RPMI7951 (cell line): ENCODE data around the gene AGXT2. TPM values are rescaled to one million over a fixed set of nuclear protein-coding genes. Genes with fewer than 3 reads are reported as not detected.

Source experiments
- DNase-seq: peaks from one replicate; pipeline ENCODE4 v3.0.0-alpha.2; 2012; ENCODE audit warnings: low read depth
- total RNA-seq: library from RNA; depleted of rRNA; stranded (reverse); fragments of >200 nt; shearing (Covaris generic); gene quantifications from 2 replicates; pipeline ENCODE4 v1.2.3, GENCODE V29; 2014; rRNA removed

AGXT2 gene, protein sequence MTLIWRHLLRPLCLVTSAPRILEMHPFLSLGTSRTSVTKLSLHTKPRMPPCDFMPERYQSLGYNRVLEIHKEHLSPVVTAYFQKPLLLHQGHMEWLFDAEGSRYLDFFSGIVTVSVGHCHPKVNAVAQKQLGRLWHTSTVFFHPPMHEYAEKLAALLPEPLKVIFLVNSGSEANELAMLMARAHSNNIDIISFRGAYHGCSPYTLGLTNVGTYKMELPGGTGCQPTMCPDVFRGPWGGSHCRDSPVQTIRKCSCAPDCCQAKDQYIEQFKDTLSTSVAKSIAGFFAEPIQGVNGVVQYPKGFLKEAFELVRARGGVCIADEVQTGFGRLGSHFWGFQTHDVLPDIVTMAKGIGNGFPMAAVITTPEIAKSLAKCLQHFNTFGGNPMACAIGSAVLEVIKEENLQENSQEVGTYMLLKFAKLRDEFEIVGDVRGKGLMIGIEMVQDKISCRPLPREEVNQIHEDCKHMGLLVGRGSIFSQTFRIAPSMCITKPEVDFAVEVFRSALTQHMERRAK
- not detected in 2 replicates for total RNA-seq

DNA sequence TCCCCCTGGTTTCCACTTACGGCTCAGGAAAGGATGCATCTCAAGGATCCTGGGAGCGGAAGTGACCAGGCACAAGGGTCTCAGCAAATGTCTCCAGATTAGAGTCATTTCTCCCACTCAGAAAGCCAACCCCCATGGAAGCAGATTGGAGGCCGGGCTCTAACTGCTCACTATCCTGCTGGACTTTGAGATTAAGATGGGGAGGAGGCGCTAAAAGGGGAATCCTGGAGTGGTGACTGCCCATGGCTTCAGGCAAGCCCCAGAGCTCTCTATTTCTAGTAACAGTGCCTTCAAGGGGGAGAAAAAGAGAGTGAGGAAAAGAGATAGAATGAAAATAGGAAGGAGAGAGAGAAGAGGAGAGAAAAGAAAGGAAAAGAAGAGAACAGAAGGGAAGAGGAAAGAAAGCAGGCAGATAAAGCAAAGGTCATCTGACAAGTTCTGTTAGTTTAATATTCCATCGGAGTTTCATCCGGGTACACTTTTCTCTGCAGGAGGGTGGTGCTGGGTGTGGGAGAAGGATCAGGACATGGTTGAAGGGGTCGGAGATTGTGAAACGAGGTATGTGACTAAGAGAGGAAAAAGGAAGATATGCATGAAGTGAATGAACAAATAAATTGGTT lies at the start of gene AGXT2:
TSS of gene AGXT2 (minus strand) at position 165 of the 620 bp plus-strand sequence. CDS start at position 108, 57 bp downstream.
- DNase-seq, result no peak

DNA sequence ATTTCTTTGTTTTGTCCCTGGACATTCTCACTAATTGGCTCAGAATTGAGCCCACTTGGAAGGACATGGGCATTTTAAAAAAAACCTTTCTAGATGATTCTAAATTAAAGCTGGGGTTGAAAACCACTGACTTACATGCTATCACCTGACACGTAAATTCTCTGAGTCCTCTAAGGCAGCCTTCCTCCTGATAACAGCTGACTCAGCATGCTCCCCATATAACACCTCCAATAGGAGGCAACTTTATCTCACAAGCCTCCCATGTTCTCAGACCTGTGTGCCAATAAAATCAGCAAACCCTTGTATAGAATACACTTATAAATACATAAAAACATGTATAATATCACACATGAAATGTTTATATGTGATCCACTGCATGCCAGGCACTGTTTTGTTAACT lies 49.2 kb upstream of the AGXT2 start:
- DNase-seq, result no peak

DNA sequence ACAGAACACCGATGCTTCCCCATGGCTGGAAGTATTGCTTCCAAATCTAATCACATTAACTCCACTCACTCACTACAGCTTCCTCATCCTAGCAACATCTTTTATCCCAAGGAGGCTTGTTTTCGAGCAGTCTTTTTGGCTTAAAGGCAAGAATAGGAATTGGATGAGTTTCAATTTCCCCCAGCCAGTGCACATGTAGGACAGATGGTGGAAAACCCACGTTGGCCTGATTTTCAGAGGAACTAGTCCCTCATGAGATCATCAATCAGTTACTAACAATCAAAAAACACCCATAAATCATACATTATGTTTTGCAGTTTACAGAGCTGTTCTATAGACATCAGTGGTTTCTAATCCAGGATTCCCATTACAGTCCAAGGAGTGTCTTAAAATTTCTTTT lies 48.5 kb upstream of the AGXT2 start:
- DNase-seq, result peak; percentile 44

DNA sequence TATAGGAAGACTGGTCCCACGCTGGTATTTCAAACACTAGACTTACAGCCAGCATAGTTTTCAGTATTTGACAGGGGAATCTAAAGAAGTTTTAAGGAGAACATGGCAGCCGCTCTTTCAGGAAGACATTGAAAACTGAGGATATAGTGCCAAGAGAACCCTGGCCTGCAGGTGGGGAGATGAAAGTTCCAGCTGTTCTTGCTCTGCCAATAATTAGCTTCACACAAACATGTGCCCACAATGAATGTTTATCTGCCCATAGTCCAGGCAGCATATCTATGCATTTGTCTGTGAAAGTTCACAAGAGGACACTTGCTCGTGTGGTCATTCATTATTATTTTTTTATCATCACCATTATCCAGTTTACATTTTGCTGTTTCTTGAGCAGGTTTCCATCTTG lies 47.6 kb upstream of the AGXT2 start:
- no peak for DNase-seq

GRCh38 chr5:35094948-35095347 lies 47.2 kb upstream of the AGXT2 start:
- no peak for DNase-seq

DNA sequence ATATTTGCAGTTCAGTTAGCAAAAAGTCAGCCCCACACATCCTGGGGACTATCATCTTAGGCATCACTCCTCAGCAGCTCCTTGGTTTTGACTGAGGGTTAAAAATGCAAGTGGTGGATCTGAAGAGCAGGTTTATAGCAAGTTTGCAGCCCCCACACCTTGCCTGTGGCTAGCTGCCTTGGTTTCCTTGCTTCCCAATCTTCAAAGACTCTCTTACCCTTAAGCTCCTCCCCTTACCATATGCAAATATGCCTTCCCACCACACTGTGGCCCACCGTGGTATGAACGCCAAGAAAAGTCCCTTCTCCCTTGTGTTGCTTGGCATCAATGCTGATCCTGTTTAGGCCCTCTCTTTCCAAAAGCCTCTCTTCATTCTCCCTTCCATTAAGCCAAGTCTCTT lies 45.0 kb upstream of the AGXT2 start:
- DNase-seq, result no peak

- no peak for DNase-seq
Measured at GRCh38 chr5:35091704-35092103, 44.0 kb upstream of the AGXT2 start.

- peak; percentile 61 for DNase-seq
Measured at GRCh38 chr5:35089334-35090314, 41.9 kb upstream of the AGXT2 start.

- DNase-seq, result no peak
Measured at GRCh38 chr5:35087991-35088390, 40.2 kb upstream of the AGXT2 start.

GRCh38 chr5:35083150-35083549 lies 35.4 kb upstream of the AGXT2 start:
- DNase-seq, result no peak

DNA sequence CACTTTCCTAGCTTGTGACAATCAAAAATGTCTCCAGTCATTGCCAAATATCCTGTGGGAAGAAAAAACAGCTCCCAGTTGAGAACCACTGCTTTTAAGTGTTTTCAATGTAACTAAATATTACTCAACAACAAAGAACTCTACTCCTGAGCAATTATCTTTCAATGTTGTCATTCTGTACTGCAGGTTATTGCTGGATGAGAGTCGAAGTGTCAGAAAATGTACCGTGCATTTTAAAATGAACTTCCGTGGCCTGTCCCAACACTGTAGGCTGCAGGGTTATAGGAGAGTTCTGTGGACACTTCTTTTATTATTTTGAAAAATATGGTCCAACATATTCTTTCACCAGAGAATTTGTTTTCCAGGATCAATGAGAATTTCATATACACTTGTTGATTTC lies 34.8 kb upstream of the AGXT2 start:
- DNase-seq, result no peak

- no peak for DNase-seq
Measured at GRCh38 chr5:35081134-35081533, 33.4 kb upstream of the AGXT2 start.

DNA sequence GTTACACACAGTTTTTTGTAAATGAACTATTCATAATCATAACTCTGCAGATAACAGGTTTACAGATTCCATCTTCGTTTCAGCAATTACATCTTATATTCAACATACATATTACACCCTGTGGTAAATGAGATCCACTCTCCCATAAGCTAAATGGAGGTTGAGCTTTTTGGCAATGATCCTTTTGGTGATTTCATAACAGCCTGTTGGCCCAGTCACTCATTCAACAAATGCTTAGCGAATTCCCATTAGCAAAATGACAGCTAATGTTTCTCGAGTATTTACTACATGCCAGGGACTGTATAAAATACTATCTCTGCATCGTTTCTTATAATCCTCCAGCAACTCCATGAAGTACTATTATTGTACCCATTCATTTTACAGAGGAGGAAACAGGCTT lies 25.4 kb upstream of the AGXT2 start:
- no peak for DNase-seq

DNA sequence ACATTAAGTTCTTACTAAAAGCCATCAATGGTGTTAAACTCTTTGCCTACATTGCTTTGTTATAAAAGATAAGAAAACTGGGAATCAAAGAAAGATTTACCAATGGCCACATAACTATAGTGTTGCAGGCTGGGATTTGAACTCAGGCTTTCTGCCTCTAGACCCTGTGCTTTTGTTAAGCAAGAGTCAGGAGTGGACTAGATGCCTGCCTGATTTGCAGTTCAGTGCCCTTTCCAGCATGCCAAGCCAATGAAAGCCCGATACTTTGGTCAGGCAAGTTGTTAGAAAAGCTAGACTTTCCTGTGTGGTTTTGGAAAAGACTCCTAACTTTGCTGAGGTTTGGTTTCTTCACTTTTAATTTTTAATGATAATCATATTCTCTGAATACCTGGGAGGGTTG lies 21.4 kb upstream of the AGXT2 start:
- no peak for DNase-seq

GRCh38 chr5:35067985-35068384 lies 20.2 kb upstream of the AGXT2 start:
- DNase-seq, result peak; percentile 9

DNA sequence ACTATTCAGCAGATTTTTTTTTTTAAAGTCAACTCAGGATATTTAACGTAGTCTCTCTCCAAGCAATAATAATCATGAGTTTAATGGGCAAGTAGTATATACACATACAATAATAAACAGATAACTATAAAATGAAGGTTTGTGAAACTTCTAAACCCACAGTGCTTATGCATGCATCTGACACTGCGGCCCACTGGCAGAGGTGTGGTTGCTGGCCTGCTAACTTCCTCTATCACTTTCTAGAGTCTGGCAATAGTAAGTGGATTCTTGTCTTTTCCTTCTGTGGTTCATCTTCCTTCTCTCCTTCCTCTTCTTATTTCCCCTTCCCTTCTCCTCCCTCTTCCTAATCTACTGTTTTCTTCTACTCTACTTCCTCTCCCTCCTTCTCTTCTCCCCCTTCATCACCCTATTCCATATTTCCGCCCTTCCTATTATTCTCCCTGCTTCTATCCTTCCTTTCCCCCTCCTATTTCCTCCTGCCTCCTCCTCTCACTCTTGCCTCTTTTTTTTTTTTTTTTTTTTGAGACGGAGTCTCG lies 18.6 kb upstream of the AGXT2 start:
- no peak for DNase-seq

DNA sequence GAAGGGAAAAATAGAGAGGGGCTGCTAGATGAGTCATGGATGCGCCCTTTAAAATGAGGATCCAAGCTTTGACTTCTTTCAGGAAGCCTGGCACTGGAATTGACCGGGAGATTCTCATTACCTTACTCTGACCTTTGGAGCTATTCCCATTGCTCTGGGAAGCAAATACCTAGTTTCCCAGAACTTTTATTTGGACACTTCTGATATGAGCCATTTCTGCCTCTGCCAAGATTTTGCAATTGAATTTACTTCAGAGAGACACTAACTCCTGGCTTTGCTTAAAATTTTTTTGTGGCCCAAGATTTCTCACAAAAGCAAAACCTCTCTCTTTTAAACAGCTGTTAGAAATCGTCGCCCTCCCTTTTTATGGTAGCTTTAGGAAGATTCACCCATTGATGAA lies 15.7 kb upstream of the AGXT2 start:
- DNase-seq, result no peak

DNA sequence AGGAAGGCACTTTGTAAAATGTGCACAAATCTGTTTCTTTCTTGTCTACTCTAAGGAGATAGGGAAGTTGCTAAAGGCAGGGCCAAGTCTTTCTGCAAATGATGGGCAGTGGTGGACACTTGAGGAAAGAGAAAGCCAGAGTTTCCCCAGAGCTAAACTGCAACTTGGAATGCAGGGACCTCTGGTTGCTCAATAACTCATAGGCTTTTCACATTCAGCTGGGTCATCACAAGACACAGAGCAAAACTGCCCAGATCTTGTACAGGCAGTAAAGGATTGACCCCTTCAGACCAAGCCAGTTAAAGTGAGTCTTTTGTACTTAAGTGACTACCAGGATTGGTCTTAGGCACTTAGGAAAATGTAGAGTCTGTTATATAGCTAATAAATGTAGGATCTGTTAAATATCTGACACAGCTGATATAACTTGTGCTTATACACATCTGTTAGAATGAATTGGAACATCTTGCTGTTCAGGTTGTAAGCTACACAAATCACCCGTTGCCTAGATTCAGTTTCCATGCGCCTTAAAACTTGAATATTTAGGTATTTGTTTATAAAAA lies 13.5 kb upstream of the AGXT2 start:
- DNase-seq, result no peak

- DNase-seq, result no peak
Measured at GRCh38 chr5:35060236-35060635, 12.5 kb upstream of the AGXT2 start.

DNA sequence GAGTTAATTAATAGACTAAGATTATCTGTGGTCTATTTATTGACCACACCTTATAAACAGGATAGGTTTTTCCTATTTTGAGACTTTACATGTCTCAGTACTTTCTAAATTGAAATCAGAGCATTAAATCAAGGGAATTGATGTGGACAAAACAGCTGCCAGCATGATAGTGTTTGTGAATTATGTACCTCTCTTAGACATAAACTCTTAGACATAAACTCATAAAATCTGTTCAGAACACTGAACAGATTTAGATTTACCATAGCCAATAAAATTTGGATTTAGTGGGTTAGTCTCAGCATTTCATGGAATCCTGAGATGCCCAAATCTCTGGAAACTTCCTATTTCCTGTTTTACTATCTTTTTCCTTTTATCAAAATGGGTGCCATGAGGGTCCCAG lies 11.5 kb upstream of the AGXT2 start:
- DNase-seq, result no peak

- DNase-seq, result no peak
Measured at GRCh38 chr5:35058374-35058788, 10.6 kb upstream of the AGXT2 start.
